Choroid plexus epithelial cell (primary cell): ENCODE results near the gene COL21A1.

Experiments
- DNase-seq: peaks from one replicate; pipeline ENCODE4 v3.0.0-alpha.2; 2010; ENCODE audit warnings: low read depth
- H3K4me3 ChIP-seq: 2 replicates; pipeline ENCODE4 v1.5.1; 2011; ENCODE audit warnings: low read depth, mild to moderate bottlenecking, control low read depth, low read length, moderate library complexity
- CTCF ChIP-seq: conservative IDR thresholded peaks from 2 replicates; pipeline ENCODE4 v1.5.1; 2011; ENCODE audit warnings: low read depth, mild to moderate bottlenecking, control low read depth, inconsistent platforms, low read length, moderate library complexity

COL21A1 gene

GRCh38 chr6:56047931-56048540, 199.3 kb downstream of the COL21A1 start:
- no peak for DNase-seq
- TF ChIP-seq CTCF: no peak
- H3K4me3 ChIP-seq: no peak overlapping the region

GRCh38 chr6:56046576-56046975, 200.8 kb downstream of the COL21A1 start:
- DNase-seq: peak; percentile 77
- no peak for TF ChIP-seq CTCF
- H3K4me3 ChIP-seq: no peak overlapping the region

GRCh38 chr6:56043761-56044160, 203.6 kb downstream of the COL21A1 start:
- DNase-seq: no peak
- no peak overlapping the region for H3K4me3 ChIP-seq
- no peak for TF ChIP-seq CTCF

- H3K4me3 ChIP-seq: no peak overlapping the region
- TF ChIP-seq CTCF: no peak
- no peak for DNase-seq
Observed at GRCh38 chr6:56043076-56043475, 204.3 kb downstream of the COL21A1 start.

GRCh38 chr6:56041591-56041990, 205.8 kb downstream of the COL21A1 start:
- TF ChIP-seq CTCF: no peak
- no peak for DNase-seq
- no peak overlapping the region for H3K4me3 ChIP-seq

GRCh38 chr6:56040889-56041301, 206.5 kb downstream of the COL21A1 start:
- TF ChIP-seq CTCF: no peak
- H3K4me3 ChIP-seq: no peak overlapping the region
- peak; percentile 84 for DNase-seq

- DNase-seq: peak; percentile 86
- H3K4me3 ChIP-seq: no peak overlapping the region
- TF ChIP-seq CTCF: no peak
Observed at GRCh38 chr6:56040223-56040622, 207.2 kb downstream of the COL21A1 start.
